ENCODE results near the gene PGS1. TPM values are rescaled to one million over a fixed set of nuclear protein-coding genes. Genes with fewer than 3 reads are reported as not detected.

The PGS1 gene
- total RNA-seq, 1 donor from 2014 or later, result 84.0 TPM

DNA sequence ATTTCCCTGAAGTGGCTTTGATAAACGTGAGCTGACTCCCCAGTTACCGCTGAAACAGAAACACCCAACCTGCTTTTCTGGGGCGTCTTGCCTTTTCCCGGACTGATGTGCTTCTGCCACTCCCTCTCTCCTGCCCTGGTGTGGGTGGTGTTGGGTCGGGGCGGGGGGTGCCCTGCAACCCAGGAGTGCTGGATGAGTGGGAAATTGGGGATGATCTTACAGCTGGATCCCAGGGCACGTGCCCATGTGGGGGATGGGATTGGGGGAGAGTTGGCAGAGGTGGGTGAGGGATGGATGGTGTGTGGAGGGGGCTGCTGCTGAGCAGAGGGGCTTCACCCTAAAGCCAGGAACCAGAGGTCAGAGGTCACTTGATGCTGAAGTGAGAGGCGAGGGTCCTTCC is 28.5 kb downstream of the PGS1 start:
- DNase-seq (ENCODE audit: extremely low read depth, low read depth, low spot score), result no peak

DNA sequence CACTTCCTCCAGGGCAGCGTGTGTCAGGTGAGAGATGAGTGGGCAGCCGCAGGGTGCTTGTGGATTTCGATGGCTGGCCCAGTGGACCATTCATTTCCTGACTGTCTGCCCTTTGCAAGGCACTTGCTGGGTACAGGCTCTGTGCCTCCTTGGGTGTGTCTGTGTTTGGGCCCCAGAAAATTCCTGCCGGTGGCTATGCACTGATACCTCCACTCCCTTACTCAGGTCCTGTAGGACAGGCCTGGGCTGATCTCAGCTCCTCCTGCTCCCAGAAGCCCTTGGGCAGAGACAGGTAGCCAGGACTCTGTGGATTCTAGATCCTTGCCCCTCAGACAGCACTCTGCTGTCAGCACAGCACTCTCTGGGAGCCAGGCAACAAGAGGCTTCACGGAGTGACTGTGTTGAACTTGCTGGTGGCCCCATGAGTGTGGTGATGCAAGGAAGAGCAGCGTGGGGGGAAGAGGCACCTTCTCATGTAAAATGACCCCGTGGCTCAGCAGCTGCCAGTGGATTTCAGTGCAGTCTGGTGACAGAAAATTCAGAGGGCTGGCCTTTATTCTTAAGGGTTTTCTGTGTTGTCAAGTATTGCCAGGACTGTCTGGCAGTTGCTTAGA is 29.0 kb downstream of the PGS1 start:
- no peak for DNase-seq (ENCODE audit: extremely low read depth, low read depth, low spot score)

DNA sequence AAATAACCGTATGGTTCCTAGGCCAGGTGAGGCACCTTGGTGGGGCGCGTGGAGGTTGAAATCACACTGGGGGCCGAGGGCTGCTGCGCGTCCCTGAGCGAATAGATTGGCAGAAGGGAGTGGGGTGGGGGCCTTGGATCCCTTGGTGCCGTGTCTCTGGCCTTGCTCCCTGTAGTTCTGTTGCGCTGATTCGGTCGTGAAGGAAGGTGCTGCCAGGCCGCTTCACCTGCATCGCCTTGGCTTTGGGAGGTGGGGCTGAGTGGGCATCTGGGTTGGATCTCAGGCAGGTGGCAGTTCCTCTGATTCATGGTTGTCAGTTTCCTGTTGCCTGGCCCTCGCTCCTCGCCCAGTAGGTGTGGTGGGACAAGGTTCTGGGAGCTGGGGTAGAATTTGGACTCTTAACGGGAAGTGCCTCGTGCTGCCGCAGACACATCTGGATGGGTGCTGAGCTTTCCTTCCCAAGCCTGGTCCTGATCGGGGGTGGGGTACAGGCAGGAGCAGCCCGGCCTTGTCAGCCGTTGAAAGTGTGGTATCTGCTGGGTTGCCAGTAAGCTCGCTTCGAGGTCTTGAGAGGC is 30.1 kb downstream of the PGS1 start:
- no peak for DNase-seq (ENCODE audit: extremely low read depth, low read depth, low spot score)

DNA sequence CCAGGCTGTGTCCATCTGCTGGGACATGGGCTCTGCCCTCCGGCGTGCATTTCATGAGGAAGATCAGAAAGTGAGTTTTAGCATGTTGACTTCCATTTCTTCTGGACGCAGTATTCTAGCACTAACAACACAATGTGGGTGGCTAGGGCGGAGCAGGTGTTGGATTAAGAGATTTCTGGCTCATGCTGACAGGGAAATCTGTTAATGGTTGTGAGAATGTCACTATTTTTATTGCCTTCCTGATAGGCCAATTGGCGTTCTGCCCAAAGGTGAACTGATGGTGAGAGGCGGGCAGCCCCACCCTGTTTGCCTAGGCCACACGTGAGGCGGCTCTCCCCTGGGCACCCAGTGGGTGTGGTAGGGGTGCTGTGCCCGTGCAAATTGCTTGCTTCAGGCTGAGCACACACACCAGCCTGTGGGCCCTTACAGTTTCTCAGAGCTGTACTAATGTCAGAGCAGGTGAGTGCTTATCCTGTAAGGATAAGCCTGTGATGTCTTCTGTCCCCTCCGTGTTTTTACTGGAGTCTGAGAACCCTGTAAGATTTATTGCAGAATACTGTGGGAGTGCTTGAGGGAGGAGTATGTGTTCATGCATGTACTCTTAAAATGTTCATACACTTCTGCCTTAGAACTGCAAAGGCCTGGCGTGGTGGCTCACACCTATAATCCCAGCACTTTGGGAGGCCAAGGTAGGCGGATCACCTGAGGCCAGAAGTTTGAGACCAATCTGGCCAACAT is 30.9 kb downstream of the PGS1 start:
- no peak for DNase-seq (ENCODE audit: extremely low read depth, low read depth, low spot score)

DNA sequence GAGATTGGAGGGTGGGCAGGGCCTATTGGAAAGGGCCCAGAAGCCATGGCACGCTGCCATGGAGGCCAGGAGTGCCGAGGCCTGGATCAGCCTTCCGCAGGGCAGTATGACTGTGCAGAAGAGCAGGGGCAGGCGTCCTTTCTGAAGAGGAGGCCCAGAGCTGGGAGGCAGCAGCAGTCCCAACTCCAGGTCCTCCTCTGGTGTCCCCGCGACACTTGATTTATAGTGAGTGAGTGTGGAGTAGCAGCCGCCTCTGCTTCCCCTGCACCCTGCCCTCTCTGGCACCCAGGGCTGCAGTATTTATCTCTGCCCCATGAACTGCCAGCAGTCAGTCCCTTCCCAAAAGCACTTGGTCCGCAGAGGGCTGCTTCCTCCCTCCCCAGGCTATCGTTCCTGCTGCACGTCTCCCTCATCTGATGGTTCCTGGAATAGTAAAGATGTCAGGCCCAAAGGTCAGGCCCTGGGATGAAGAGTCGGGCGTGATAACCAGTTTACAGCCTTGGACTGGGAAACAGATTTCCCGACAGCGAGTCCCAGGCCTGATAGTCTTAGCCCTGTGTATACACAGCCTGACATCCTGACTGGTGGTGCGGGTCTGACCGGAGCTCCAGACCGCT is 32.9 kb downstream of the PGS1 start:
- DNase-seq (ENCODE audit: extremely low read depth, low read depth, low spot score), result no peak

DNA sequence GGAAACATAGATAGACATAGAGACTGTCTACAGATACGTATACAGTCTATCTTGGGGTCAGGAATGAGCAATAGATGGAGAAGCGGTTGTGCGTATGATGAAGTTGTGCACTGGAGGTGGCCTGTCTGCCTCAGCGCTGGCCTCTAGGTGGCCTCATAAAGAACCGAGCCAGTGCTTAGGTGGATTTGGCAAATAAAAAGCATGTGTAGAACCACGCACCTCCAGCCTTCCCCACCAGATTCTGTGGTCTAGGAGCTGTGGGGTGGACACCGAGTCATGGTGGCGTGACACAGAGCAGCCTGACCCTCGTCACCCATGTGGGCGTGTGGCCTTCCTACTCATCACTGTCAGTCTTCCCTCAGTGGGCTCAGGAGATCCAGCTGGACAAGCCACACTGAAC is 34.0 kb downstream of the PGS1 start:
- DNase-seq (ENCODE audit: extremely low read depth, low read depth, low spot score), result no peak

DNA sequence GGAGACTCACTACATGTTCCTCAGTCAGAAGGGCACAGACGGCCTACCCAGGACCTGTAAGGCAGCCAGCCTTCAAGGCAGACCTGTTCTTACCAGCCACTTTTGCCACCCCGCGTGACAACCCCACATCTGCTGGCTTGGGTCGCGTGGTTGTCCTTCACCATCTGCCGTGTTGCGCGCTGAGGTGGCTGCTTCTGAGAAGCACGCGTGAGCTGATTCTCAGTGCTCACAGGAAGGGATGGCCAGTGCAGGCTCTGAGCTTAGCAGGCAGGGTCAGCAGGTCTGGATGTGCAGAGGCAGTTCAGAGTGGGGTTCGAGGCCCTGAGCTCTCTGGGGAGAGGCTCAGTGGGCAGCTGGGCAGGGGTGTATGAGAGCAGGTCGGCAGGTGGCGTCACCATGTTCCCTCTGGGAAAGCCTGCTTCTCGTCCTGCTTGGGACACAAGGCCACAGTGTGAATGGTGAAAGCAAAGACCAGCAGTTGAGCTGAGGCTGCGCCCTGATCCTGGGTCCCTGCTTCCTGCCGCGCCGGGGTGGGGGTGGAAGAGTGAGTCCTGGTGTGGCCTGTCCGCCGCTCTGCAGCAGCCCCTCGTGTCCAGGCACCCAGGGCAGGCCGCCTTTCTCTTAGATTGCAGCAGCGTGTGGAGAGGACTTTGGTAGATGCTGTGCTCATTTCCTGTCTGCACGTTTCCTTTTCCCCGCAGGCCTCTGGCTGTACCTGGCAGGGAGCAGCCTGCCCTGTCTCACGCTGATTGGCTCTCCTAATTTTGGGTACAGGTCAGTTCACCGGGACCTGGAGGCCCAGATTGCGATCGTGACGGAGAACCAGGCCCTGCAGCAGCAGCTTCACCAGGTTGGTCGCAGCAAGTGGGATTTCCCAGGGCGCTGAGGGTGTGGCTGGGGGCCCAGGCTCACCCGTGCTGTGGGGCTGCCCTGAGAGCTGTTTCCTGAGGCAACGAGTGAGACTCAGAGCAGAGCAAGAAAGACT is 36.0 kb downstream of the PGS1 start:
- DNase-seq (ENCODE audit: extremely low read depth, low read depth, low spot score), result no peak

DNA sequence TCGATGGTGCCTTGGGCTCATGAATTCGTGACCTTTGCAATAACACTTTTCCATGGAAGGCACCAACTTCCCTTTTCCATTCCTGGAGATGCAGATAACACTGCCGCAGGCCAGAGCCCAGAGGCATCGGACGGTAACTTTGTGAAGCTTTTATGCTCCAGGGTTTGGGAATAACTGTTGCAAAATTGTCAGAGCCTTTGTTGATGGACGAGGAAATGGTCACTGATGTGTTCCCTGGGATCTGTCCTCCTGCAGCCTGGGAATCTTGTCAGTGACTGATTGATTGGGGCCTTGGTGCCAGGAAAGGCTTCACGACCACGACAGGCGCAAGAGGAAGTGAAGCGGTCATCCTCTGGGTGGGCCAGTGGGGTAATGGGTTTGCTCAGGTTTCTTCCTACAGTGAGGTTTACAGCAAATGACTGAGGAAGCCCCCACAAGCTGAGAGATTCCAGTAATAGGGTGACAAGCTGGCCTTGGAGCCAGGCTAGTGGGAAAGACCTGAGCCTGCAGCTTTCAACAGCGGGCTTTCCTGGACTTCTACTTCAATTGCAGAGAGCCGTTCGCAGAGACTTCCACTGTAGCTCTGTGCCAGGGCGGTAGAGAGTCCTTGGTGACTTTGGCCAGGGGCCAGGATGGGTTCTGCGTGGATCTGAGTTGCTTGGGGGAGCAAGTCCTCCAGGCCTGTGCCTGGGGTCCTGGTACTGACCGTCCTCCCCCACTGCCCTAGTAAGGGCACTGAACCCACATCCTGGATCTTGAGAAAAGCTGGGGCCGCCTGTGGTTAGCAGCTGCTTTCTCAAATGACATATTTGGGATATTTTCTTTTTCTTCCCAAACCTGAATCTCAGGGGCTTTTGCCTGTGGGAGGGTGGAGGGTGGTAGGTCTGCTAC is 37.6 kb downstream of the PGS1 start:
- no peak for DNase-seq (ENCODE audit: extremely low read depth, low read depth, low spot score)

DNA sequence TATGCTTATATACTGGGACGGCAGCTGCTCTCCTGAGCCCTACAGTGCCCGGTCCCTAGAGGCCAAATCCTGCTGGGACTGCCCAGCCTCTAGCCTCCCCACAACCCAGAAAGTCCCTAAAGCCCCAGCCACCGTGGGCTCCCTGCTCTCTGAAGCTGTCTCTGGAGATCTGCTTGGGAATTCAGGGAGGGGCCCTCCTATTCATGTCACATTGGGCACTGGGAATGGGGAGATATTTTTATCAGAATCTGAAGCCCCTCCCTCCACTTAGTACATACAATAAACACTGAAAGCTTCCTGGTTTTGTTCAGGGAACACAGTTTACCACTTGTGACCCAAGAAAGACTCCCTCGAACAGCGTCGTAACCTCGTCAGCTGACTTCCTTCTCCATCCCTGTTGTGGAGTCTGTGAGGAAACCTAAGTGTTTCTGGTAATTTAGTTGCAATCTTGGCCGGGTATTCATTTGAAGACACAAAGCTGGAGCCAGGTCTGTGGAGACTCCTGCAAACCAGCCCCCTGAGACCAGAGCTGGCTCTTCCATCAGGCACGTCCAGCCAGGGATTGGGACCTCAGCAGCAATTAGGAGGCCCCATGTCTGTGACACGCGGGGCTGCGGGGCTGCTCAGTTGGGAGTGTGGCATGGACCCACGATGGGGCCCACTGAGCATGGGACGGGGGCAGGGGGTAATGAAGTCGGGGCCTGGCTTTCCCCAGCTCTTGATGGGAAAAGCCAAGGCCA is 38.5 kb downstream of the PGS1 start:
- peak; percentile 86 for DNase-seq (ENCODE audit: extremely low read depth, low read depth, low spot score)

DNA sequence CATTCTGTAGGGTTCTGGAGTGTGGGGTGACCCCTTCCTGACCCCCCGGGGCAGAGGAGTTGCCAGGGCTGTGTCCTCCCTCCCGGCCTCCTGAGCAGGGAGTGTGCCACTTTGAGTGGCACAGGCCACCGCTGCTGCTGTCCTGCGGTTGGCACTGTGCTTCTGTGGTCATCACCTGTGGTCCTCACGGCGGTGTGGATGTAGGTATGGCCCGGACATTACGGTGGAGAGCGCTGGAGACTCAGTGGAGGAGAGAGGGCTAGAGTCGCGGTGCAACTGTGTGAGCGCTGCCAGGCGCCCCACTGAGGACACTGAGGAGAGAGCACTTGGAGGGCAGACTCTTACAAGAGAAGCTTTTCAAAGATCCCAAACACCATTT is 39.1 kb downstream of the PGS1 start:
- DNase-seq (ENCODE audit: extremely low read depth, low read depth, low spot score), result no peak

DNA sequence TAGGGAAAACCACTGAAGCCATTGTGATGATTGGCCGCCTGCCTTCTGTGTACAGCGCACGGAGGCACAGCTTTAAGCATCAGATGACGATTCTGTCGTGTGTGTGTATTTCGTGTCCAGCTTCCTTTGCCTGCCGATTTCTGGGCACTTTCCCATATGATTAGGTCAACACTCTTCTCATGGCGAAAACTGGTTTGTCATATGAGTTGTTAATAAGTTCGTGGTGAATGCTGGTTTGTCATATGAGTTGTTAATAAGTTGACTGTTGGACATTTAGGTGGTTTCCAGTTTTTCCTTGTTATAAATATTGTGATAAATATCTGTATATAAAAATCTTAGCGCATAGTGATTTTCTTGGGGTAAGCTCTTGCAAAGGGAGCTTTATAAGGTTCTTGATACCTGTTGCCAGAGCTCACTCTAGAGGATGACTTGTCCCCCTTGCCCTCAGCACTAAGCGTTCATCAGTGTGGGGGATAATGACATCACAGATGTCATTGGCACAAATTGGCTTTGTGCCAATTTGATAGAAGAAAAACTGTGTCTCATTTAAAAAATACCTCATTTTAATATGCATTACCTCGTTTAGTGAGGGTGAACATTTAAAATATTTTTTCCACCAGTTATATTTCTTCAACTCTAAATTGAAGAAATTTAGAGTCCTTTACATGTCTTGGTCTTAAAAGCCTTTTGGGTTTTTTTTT is 40.0 kb downstream of the PGS1 start:
- DNase-seq (ENCODE audit: extremely low read depth, low read depth, low spot score), result no peak

DNA sequence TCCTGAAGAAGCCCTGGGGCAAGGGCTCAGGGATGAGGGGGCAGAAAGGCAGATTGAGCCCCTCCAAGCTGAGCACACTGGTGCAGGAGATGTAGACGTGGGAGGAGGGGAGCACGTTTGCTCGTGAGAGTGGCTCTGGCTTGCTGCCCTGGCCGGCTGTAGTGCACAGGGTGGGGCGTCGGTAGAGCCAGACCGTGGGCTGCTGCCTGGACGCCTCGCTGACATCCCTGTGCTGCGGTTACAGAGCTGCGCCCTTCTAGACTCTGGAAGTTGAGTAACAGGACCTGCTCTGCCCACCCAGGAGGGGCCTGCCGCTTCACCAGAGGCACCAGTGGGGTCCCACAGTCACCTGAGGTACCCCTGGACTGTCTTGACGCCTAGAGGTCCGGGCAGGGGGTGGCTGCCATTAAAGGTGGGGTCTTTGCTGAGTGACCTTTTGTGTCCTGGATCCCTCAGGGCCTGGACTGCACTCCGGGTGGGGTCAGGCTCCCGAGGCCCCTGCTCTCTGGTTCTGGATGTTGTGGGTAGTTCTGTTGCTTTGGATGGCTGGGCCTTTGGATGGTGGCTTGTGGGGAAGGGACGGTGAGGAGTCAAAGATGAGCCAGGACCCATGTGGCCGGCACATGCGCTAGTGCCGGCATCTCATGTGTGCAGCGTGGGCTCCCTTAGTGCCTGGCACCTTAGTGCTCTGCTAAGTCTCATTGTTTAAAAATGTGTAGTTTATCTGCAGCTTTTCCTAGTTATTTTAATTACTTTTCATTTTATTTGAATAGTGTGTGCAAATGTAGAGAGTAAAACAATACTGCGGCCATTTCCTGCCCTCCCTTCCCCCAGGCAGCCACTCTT is 41.7 kb downstream of the PGS1 start:
- no peak for DNase-seq (ENCODE audit: extremely low read depth, low read depth, low spot score)

DNA sequence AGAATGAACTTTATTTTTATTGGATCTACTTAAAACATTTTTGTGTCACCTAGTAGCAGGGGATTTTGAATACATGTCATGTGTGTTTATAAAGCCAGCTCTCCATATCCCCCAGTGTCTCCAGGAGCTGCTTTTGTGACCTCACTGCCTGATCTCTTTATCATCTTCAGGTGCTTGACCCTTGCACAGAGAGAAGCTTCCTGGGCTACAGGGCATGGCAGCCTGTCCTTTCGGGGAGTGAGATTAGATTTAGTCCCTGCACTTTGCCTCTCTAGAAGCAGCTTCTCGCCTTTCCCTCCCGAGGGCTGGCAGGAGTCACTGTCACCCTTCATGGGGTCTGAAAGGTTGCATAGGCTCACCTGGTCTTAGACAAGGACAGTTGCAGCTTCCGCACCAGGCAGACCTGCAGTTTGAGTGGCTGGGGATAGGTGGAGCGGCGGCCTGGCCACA is 42.7 kb downstream of the PGS1 start:
- no peak for DNase-seq (ENCODE audit: extremely low read depth, low read depth, low spot score)

DNA sequence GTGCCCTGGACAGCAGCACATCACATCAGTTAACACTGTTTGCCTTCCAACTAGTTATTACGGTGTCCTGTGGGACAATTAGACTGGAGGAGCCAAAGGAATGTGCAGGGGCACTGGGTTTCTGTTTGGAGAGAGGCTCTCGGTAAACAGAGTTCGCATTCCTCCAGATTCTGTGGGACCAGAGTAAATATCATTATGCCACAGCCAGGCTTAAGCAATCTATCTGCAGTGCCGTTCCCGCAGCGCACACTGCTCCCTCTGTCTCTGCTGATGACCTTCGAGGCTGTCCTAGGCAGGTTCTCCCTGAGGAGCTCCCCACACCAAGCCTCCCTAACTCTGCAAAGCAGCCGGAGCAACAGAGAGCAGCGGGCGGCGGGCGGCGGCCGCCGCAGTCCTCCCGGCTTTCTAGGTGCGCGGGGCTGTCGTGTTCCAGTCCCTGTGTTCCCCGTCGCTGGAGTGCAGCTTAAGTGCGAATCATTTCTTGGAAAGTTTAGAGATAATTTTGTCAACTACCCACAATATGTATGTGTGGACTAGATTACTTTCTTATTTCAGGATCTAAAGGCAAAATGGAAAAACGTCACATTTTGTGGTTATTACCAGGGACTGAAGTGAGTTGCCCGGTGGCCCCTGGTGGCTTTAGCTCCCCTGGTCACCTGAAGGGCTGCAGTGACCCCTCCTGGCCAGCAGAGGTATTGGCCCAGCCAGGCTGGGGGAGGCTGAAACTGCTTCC is 43.3 kb downstream of the PGS1 start:
- no peak for DNase-seq (ENCODE audit: extremely low read depth, low read depth, low spot score)

DNA sequence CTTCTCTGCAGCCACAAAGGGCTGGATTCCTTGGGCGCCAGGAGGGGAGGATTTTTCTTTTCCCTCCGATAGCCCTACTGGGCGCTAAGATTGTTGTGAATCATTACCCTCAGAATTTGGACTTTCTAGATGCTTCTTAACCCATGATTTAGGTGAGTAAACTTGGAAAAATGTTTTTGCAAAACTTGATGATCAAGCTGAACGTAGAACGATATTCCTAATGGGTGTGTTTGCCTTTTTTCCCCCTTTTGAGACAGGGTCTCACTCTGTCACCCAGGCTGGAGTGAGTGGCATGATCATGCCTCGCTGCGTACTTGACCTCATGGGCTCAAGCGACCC is 43.8 kb downstream of the PGS1 start:
- no peak for DNase-seq (ENCODE audit: extremely low read depth, low read depth, low spot score)

DNA sequence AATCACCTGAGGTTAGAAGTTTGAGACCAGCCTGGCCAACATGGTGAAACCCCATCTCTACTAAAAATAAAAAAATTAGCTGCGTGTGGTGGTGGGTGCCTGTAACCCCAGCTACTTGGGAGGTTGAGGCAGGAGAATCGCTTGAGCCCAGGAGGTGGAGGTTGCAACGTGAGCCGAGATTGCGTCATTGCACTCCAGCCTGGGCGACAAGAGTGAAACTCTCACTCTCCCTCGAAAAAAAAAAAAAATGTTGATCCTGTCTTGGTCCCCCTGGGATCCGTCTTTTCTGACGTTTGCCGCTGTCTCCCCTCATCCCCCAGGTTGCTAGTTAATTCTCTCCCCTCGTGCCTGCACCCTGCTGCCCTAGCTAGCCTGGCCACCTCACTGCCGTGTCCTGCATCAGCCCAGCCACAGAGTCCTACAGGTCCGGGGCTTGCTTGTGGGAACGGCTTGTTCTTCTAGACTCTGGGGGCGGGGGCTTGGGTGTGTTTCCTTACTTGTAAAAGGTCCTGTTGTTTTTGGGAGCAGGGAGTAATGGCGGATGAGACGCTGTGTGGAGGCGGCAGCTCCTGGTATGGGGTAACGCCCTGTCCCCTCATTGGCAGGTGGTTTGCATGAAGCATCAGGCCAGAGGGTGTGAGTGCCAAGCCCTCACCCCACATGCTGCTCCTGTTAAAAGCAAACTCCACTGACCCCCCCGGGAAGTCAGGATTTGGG is 44.6 kb downstream of the PGS1 start:
- DNase-seq (ENCODE audit: extremely low read depth, low read depth, low spot score), result no peak

Data from glomerular endothelial cell (primary cell).